D721Med (cell line): ENCODE data around the gene GRK6.
A peak's percentile ranks its signal among the peaks of the same experiment; 100 is the strongest.

Experiments
- DNase-seq: peaks from one replicate; pipeline ENCODE4 v3.0.0; 2011; ENCODE audit warnings: low spot score; ENCODE audit not compliant: insufficient read length
- FAIRE-seq: peaks from 2 replicates; lab custom pipeline; 2011; peaks lifted over from hg19 to GRCh38; lab: Jason Lieb, UNC
- CTCF ChIP-seq: IDR thresholded peaks from 2 replicates; pipeline ENCODE4 v1.5.1; 2012; ENCODE audit warnings: mild to moderate bottlenecking, control low read depth; ENCODE audit not compliant: insufficient read depth; ENCODE audit errors: missing control alignments

Gene GRK6

DNA sequence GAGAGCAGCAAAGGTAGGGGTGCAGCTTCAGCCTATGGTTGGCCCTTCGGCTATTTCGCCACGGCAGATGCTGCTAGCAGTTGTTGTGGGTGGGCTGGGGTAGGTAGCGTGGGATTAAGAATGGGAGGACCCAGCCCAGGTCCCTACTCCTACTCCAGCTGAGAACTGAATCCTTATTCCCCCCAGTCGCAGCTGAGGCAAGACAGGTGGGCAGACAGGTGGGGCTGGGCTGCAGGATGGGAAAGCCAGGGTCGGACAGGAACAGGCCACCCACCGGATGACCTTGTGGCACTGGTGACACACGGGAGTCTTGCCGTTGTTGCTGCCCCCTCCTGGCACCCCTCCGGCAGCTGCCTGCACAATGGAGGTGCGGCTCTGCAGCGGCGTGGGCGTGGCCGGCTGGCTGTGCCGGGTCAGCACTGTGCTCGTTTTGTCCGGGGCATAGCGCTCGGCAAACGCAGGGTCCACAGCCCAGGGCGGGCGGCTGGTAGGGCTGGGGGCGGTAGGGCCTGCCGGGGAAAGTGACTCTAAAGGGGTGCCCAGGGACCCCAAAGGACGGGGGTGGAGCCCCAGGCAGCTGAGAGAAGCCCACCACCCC is 62.7 kb downstream of the GRK6 start:
- TF ChIP-seq CTCF, result no peak
- FAIRE-seq (no peak), DNase-seq (no peak)

DNA sequence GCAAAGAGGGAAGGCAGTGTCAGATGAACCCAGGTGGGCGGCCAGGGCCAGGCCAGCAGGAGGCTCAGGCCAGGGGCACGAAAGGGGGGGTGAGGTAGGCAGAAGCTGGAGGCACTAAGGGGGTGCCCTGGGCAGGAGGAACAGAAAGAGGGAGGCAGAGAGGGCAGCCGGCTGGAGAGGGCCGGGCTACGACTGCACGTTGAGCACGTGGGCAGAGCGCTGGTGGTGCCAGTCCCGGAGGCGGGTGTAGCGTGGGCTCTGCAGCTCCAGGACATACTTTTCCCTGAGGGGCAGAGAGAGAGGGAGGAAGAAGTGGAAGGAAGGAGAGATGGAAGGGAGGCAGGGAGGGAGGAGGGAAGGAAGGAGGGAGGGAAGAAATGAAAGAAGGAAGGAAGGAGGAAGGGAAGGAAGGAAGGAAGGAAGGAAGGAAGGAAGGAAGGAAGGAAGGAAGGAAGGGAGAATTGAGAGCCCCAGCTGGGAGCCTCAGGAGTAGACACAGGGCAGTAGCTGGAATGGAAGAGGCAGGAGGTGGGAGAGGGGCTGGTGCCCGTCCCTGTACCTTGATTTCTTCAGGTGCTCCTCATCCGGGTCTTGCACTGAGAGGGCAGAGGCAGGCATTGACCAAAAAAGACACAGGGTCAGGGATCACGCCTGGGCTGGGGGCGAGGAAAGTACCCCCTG is 64.0 kb downstream of the GRK6 start:
- no peak for TF ChIP-seq CTCF
- no peak for DNase-seq
- no peak for FAIRE-seq

- no peak for DNase-seq
- no peak for TF ChIP-seq CTCF
- no peak for FAIRE-seq
Measured at GRCh38 chr5:177490992-177491391, 64.5 kb downstream of the GRK6 start.

DNA sequence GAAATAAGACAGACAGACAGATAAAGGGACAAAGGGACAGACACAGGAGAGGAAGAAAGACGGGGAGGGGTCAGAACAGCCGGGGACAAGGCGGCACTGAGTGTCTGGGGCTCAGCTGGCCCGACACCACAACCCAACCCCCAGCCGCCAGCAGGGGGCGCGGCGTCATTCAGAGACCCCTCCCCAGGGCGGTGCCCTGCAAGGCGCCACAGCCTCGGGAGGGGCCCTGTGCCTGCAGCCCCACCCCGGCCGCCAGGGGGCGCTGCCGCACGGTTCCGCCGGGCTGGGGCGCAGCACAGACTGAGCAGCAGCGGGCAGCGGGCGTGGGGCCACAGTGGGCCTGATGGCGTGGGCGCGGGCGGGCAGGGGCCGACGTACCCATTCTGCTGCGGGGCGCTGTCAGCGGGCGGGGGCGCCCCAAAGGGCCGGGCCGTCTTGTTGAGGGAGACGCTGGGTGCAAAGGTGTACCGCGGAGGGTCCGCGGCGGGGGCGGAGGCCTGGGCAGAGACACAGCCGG is 65.0 kb downstream of the GRK6 start:
- peak; percentile 21 for TF ChIP-seq CTCF
- FAIRE-seq (no peak), DNase-seq (peak; percentile 57)

GRCh38 chr5:177491983-177492746 is 65.7 kb downstream of the GRK6 start:
- no peak for DNase-seq
- FAIRE-seq, result no peak
- TF ChIP-seq CTCF, result no peak
